OCI-LY7 (cell line): ENCODE measurements around the gene EIPR1. TPM values are rescaled to one million over a fixed set of nuclear protein-coding genes. Genes with fewer than 3 reads are reported as not detected.

Experiments used
- BruUV-seq: library from RNA; stranded (reverse); fragments of 400-500 nt; replicated peaks from 2 replicates; lab custom pipeline; 2021; lab: Mats Ljungman, UMichigan
- CTCF ChIA-PET: fragments of 300-600 bp; sonication (Branson Sonifier 250); formaldehyde crosslinking; loops from one replicate; lab custom pipeline; 2022; ENCODE audit warnings: antibody characterized with exemption; ENCODE audit not compliant: unreplicated experiment; lab: Charles Lee
- POLR2A ChIA-PET: fragments of 300-600 bp; sonication (Branson Sonifier 250); formaldehyde crosslinking; loops from one replicate; lab custom pipeline; 2022; ENCODE audit warnings: antibody characterized with exemption; lab: Charles Lee
- DNase-seq: peaks from one replicate; pipeline ENCODE4 v3.0.0-alpha.2; 2015; ENCODE audit warnings: low spot score
- H2AFZ ChIP-seq: fragments of 200-600 bp; sonication (generic), shearing (Covaris generic); 2 replicates; pipeline ENCODE4 v1.6.1; 2014; ENCODE audit warnings: mild to moderate bottlenecking, antibody characterized with exemption, low read length, moderate library complexity
- H3K27ac ChIP-seq: fragments of 200-600 bp; sonication (generic); 2 replicates; pipeline ENCODE4 v1.5.1; 2014; ENCODE audit warnings: mixed run types, low read depth, mild to moderate bottlenecking, moderate library complexity, low read length, inconsistent platforms; ENCODE audit not compliant: poor library complexity, severe bottlenecking
- H3K36me3 ChIP-seq: fragments of 200-600 bp; sonication (generic); 2 replicates; pipeline ENCODE4 v1.6.1; 2014; ENCODE audit warnings: mild to moderate bottlenecking, antibody characterized with exemption, low read length, moderate library complexity, mixed read lengths; ENCODE audit not compliant: insufficient read depth
- H3K4me1 ChIP-seq: fragments of 200-600 bp; sonication (generic); 2 replicates; pipeline ENCODE4 v1.5.1; 2014; ENCODE audit warnings: mild to moderate bottlenecking, low read length; ENCODE audit not compliant: insufficient read depth, poor library complexity, severe bottlenecking
- H3K4me2 ChIP-seq: fragments of 200-600 bp; sonication (generic); 2 replicates; pipeline ENCODE4 v1.6.1; 2014; ENCODE audit warnings: mild to moderate bottlenecking, low read length
- H3K4me3 ChIP-seq: fragments of 200-600 bp; sonication (generic); 2 replicates; pipeline ENCODE4 v1.5.1; 2014; ENCODE audit warnings: mild to moderate bottlenecking, low read depth, low read length; ENCODE audit not compliant: poor library complexity, severe bottlenecking
- H3K79me2 ChIP-seq: fragments of 200-600 bp; sonication (generic); 2 replicates; pipeline ENCODE4 v1.6.1; 2016; ENCODE audit warnings: low read depth, mild to moderate bottlenecking, low read length, moderate library complexity, mixed read lengths; ENCODE audit not compliant: insufficient read depth
- H3K9me2 ChIP-seq: fragments of 200-600 bp; sonication (generic); 2 replicates; pipeline ENCODE4 v1.6.1; 2016; ENCODE audit warnings: mild to moderate bottlenecking, low read length, mixed read lengths; ENCODE audit not compliant: insufficient read depth
- H3K9me3 ChIP-seq: fragments of 200-600 bp; sonication (generic); 2 replicates; pipeline ENCODE4 v1.6.1; 2014; ENCODE audit warnings: mild to moderate bottlenecking, mixed run types, low read length, mixed read lengths
- H4K20me1 ChIP-seq: fragments of 200-600 bp; sonication (generic); 2 replicates; pipeline ENCODE4 v1.6.1; 2014; ENCODE audit warnings: mild to moderate bottlenecking, antibody characterized with exemption, low read length, moderate library complexity, mixed read lengths; ENCODE audit not compliant: insufficient read depth
- EZH2phosphoT487 ChIP-seq: fragments of 200-600 bp; sonication (generic); IDR thresholded peaks from 2 replicates; pipeline ENCODE4 v1.6.1; 2018; ENCODE audit warnings: low read depth, borderline replicate concordance, mild to moderate bottlenecking, mixed run types, antibody characterized with exemption, low read length, moderate library complexity, mixed read lengths
- intact Hi-C: fragments of 100-400 bp; cut with micrococcal nuclease; formaldehyde crosslinking; loops from one replicate; pipeline ENCODE4 v1.10.0; 2022; ENCODE audit not compliant: unreplicated experiment
- total RNA-seq, 2 experiments: library from RNA; depleted of rRNA in 1 of 2; stranded (reverse); fragments of >200 nt in 1 of 2; shearing (Covaris generic) in 1 of 2; gene quantifications; 2 replicates each; pipeline ENCODE4 v1.2.3, GENCODE V29; 2014 to 2022
- TF ChIP-seq, protein P1 (sequence below): fragments of 200-600 bp; sonication (generic); conservative IDR thresholded peaks from 2 replicates; pipeline ENCODE4 v1.5.1; 2014; ENCODE audit warnings: mild to moderate bottlenecking, antibody characterized with exemption, low read length, moderate library complexity, mixed read lengths

The EIPR1 gene
- total RNA-seq, 2 experiments from 2014 or later = 60.5 to 61.7 TPM

DNA sequence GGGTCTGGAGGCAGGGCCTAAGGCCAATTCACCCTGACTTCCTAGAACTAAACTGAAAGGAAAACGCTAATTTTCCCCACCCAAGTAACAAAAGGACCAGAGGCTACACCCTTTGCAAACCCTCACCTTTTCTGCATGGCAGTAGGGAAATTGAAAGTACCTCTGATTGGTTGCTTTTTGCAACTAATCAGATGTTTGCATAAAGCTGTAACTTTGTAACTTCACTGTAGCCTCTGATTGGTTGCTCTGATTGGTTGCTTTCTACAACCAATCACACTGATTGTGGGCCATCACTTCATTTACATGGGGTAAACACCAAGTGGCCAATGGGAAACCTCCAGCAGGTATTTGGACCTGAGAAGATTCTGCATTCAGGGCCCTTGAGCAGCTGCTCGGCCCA is 20.8 kb downstream of the EIPR1 start:
- Histone ChIP-seq H4K20me1 (peaks cover 3% of the 10 kb centered on the region; the same call in 1 of the 2 replicates), H3K4me1 (peaks cover 16% of the 10 kb centered on the region), H3K9me2 (no peaks in the 10 kb centered on the region), H2AFZ (no peak overlapping the region), H3K79me2 (peaks cover 43% of the 10 kb centered on the region; the same call in 1 of the 2 replicates), H3K27ac (peak overlapping the region; percentile 28), H3K9me3 (peaks cover under 1% of the 10 kb centered on the region; the same call in 1 of the 2 replicates), H3K4me3 (no peak overlapping the region), H3K36me3 (peaks cover 50% of the 10 kb centered on the region), H3K4me2 (0 out of 2 replicates have a peak overlapping the region, but pooled peaks have one; percentile 42)
- no peak for DNase-seq
- BruUV-seq = no TSS peak
- CTCF ChIA-PET = no interaction called here
- TF ChIP-seq EZH2phosphoT487 = no peak
- TF ChIP-seq, protein P1, sequence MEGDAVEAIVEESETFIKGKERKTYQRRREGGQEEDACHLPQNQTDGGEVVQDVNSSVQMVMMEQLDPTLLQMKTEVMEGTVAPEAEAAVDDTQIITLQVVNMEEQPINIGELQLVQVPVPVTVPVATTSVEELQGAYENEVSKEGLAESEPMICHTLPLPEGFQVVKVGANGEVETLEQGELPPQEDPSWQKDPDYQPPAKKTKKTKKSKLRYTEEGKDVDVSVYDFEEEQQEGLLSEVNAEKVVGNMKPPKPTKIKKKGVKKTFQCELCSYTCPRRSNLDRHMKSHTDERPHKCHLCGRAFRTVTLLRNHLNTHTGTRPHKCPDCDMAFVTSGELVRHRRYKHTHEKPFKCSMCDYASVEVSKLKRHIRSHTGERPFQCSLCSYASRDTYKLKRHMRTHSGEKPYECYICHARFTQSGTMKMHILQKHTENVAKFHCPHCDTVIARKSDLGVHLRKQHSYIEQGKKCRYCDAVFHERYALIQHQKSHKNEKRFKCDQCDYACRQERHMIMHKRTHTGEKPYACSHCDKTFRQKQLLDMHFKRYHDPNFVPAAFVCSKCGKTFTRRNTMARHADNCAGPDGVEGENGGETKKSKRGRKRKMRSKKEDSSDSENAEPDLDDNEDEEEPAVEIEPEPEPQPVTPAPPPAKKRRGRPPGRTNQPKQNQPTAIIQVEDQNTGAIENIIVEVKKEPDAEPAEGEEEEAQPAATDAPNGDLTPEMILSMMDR = no peak
- intact Hi-C loops = no loop called here
- POLR2A ChIA-PET = no interaction called here

DNA sequence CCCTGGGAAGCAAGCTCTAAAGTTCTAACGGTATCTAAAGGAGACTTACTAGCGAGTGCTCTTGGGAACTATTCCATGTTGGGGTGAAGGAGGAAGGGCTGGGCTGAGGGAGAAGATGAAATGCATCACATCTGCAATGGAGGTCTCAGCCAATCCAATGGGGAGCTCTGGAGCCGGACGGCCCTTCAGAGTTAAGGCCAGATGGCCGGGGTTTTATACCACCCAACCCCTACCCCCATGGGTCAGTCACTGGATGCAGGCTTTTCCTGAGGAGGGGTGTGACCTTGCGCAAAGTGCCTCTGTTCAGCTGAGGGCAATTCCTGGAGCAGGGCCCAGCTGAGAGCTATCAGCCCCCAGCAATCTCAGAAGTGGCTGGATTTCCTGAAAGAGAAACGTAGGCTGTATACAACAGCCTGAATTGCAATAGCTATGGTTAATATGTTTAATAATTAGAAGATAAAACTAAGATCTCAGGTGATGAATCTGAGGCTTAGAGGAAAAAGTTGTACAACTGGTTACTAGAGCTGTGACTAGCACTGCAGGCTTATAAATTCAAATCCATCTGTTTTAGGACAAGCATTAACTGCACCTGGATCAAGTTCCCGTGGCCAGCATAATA is 21.6 kb downstream of the EIPR1 start:
- no TSS peak for BruUV-seq
- no peak overlapping the region for H3K27ac ChIP-seq
- H3K9me2 ChIP-seq = no peaks in the 10 kb centered on the region
- no peak overlapping the region for H3K4me3 ChIP-seq
- H3K4me1 ChIP-seq = peaks cover 16% of the 10 kb centered on the region
- TF ChIP-seq EZH2phosphoT487 = no peak
- TF ChIP-seq, protein P1 = no peak
- peaks cover 57% of the 10 kb centered on the region for H3K36me3 ChIP-seq
- intact Hi-C loops = no loop called here
- ChIA-PET CTCF (no interaction called here), POLR2A (interaction anchor here (0.6 kb wide), 2 partner anchors 81 to 456 kb away, joined by 3 read pairs; no protein-coding TSS in a partner anchor)
- peaks cover 3% of the 10 kb centered on the region; the same call in 1 of the 2 replicates for H4K20me1 ChIP-seq
- no peak overlapping the region for H3K4me2 ChIP-seq
- H2AFZ ChIP-seq = no peak overlapping the region
- peaks cover 43% of the 10 kb centered on the region; the same call in 1 of the 2 replicates for H3K79me2 ChIP-seq
- peaks cover 8% of the 10 kb centered on the region for H3K9me3 ChIP-seq
- no peak for DNase-seq

DNA sequence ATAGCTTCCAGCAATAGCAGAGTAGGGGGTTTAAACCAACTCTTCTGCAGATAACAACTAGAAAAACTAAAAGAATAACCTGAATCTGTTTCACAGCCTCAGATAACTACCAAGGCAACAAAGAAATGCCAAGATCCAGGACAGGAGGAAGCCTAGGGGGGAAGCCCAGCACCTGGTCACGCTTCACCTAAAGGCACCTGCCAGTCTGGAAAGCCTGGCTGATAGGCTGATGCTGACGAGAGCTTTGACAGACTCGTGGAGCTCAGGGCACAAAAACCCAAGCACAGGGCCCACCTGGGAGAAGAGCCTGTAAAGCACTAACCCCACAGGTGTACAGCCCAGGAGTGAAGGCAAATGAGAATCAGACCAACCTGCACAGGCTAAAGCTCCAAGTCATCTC is 22.6 kb downstream of the EIPR1 start:
- DNase-seq = no peak
- Histone ChIP-seq H3K9me2 (no peaks in the 10 kb centered on the region), H3K79me2 (peaks cover 43% of the 10 kb centered on the region; the same call in 1 of the 2 replicates), H2AFZ (no peak overlapping the region), H3K4me1 (peaks cover 16% of the 10 kb centered on the region), H3K27ac (no peak overlapping the region), H3K4me2 (no peak overlapping the region), H3K9me3 (peaks cover 15% of the 10 kb centered on the region), H3K4me3 (no peak overlapping the region), H3K36me3 (peaks cover 68% of the 10 kb centered on the region), H4K20me1 (peaks cover 3% of the 10 kb centered on the region; the same call in 1 of the 2 replicates)
- intact Hi-C loops = no loop called here
- ChIA-PET CTCF (no interaction called here), POLR2A (no interaction called here)
- no peak for TF ChIP-seq EZH2phosphoT487
- TF ChIP-seq, protein P1 = no peak
- BruUV-seq = no TSS peak
